HG03520 (cell line): ENCODE data around the gene SHBG.
"Not testable (repeated sequence)": the region's sequence is repeated elsewhere in the genome, so short reads cannot be mapped to it uniquely, and the experiment has no call there.

ENCODE experiments used
- ATAC-seq: cut with Tn5 transposase; IDR thresholded peaks from one replicate; pipeline ENCODE4 v1.9.1; 2021; ENCODE audit warnings: mild to moderate bottlenecking, moderate library complexity; ENCODE audit not compliant: unreplicated experiment

Gene SHBG

DNA sequence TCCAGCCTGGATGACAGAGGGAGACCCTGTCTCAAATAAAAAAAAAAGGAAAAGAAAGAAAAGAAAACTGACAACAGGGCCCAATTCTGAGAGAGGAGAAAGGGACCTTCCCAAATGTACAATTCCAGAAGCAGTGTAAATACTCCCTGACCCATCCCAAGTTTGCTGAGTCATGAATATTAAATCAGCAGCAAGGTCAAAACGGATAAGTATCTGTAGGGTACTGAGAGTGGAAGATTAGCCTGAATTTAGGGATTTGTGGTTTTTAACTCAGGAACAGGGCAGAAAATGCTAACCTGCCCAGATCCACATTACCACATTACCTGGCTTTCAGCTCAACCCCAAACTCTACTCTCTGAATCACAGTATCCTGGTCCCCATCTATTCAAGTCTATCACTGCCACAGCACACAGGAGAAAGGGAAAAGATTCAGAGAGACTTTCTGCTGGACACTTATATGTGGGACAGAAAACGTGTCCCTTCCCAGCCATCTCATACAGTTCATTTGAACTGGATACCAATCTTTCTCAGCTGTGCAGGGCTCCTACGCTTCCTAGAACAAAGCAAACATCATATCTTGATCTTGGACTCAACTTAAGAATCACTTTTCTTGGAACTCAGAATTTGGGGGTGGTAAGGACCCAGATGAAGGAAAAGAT lies 18.2 kb upstream of the SHBG start:
- ATAC-seq, result no peak

GRCh38 chr17:7612294-7612640 lies 17.7 kb upstream of the SHBG start:
- ATAC-seq, result no peak

DNA sequence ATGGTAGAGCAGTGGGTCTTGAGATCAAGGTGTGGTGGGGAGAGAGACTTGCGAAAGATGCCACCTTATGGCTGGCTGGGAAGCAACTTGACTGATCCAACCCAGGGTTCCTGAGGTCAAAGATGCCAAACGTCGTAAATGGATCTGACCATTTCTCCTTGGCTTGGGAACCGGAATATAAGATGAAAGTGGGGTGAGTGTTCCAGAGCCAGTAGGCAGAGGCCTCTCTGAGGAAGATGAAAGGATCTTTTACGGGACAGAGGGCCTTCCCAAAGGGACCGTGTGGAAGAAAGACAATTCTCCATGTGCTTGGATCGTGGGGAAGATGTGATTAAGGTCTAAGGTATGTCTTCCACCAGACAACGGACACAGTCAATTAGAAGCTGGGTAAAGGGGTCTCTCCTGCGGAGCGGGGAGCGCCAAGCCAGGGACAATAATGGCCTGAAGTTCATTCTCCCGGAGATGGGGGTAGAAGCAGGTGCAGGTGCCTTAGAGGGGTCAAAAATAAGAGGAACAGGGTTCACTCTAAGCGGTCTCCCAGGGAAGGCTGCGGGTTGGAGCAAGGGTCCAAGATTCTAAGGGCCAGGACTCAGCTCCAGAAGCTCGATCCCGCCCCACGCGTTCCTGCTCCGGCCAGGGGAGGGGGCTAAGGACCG lies 16.0 kb upstream of the SHBG start:
- no peak for ATAC-seq

GRCh38 chr17:7614425-7615264 lies 15.3 kb upstream of the SHBG start, which contains the start of gene FXR2:
Gene FXR2 (minus strand): TSS chr17:7614897. CDS start chr17:7614532, 365 bp downstream.
- ATAC-seq, result peak; percentile 79

GRCh38 chr17:7615265-7615747 lies 14.6 kb upstream of the SHBG start:
- ATAC-seq, result no peak

DNA sequence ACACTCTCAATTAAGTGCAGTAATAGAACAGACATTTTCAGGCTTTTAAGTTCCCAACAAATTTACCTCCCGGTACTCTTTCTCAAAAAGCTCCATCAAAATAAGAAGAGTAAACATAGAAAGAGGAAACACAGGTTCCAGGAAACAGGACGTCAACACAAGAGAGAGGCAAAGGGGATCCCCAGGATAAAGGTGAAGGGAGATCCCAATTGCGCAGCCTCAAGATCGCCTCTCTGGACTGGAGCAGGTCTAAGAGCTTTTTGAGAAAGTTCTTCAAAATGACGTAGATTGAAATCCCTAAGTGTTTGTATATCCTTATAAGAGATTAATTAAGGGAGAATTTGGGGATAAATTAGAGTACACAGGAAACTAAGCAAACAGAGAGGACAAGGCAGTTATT lies 11.3 kb upstream of the SHBG start:
- ATAC-seq, result no peak

- ATAC-seq, result no peak
These were observed 9.1 kb upstream of the SHBG start for GRCh38 chr17:7620835-7621234.

- ATAC-seq, result no peak
These were observed 6.3 kb upstream of the SHBG start for GRCh38 chr17:7623661-7624060.

GRCh38 chr17:7625749-7626148 lies 4.2 kb upstream of the SHBG start:
- not testable (repeated sequence) for ATAC-seq

GRCh38 chr17:7626307-7626706 lies 3.6 kb upstream of the SHBG start:
- no peak for ATAC-seq

- no peak for ATAC-seq
These were observed 3.0 kb upstream of the SHBG start for GRCh38 chr17:7626956-7627249.

- peak; percentile 79 for ATAC-seq
These were observed 2.4 kb upstream of the SHBG start, which contains the start of gene SAT2 for GRCh38 chr17:7627250-7628121. Gene SAT2 (minus strand): TSS chr17:7627821. CDS start chr17:7627635, 186 bp downstream.

GRCh38 chr17:7631398-7632380 lies 1.8 kb downstream of the SHBG start:
- no peak for ATAC-seq

GRCh38 chr17:7632492-7632894 lies 2.6 kb downstream of the SHBG start:
- no peak for ATAC-seq

DNA sequence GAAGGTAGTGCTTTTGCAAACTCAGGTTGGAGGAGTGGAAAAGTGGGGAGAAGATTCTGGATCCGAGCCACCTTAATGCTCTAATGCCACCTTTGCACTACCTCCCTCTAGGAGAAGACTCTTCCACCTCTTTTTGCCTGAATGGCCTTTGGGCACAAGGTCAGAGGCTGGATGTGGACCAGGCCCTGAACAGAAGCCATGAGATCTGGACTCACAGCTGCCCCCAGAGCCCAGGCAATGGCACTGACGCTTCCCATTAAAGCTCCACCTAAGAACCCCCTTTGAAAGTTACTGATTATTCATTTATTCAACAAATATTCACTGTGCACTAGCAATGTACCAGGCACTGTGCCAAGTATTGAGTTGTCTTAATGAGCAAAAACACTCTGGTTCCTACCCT lies 3.2 kb downstream of the SHBG start:
- ATAC-seq, result no peak

DNA sequence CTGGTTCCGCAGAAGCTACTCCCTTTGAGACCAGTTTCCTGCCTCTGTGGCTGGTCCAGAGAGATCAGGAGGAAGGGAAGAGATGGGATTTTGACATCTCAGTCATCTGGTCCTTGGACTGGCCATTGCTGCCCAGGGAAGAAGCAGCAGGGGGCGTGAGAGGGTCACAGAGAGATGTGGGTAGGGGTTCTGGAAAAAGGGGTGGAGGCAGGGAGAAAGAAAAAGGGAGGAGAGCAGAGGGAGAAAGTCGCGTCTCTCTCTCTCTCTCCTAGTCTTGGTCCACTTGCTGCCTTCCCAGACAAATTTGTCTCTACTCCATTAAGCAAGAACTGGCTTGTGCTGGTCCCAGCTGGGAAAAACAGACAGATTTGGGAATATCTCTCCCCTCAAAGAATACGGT lies 4.4 kb downstream of the SHBG start:
- ATAC-seq, result no peak

DNA sequence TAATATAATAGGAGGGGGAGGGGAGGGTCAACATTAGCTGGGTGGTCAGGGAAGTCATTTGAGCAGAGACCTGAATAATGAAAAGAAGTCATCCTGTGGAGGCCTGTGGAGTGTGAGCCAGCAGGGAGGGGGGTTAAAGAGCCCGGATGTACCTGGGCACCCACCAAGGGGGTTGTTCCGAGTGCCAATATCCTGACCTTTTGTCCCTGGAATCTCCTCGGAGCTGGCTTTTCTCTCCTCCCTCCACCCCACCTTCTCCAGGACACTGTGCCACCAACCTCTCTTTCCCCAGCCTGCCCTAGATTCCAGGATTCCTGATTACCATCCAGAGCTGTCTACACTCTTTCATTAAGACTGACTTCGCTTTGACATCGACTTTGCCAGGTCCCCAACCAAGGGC lies 6.2 kb downstream of the SHBG start:
- ATAC-seq, result no peak

- ATAC-seq, result no peak
These were observed 10.8 kb downstream of the SHBG start for GRCh38 chr17:7640783-7641182.

- ATAC-seq, result not testable (repeated sequence)
These were observed 11.7 kb downstream of the SHBG start for GRCh38 chr17:7641635-7642034.

DNA sequence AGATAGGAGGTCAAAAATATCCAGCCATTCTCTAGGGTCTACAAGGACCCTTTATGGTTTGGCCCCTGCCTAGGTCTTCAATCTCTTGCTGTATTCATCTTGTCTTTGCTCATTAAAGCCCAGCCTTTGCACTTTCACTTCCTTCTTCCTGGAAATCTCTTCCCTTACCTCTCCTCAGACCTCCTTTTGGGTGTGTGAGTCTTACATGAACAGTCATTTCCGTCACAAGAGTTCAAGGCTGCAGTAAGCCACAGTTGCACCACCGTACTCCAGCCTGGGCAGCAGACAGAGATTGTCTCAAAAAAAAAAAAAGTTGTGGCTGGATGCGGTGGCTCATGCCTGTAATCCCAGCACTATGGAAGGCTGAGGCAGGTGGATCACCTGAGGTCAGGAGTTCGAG lies 14.8 kb downstream of the SHBG start:
- ATAC-seq, result no peak
